Jurkat, Clone E6-1 (cell line): ENCODE results near the gene KRT83.
"Not testable (repeated sequence)": the region's sequence is repeated elsewhere in the genome, so short reads cannot be mapped to it uniquely, and the experiment has no call there.

Experiments used
- DNase-seq: peaks from one replicate; pipeline ENCODE4 v3.0.0-alpha.2; 2011; ENCODE audit warnings: low read depth, low spot score
- H3K4me3 ChIP-seq: 2 replicates; pipeline ENCODE4 v1.5.1; 2011; ENCODE audit warnings: mild to moderate bottlenecking, low read length, control low read depth, moderate library complexity

The KRT83 gene

GRCh38 chr12:52295663-52296062 lies 25.5 kb downstream of the KRT83 start:
- H3K4me3 ChIP-seq = no peak overlapping the region
- DNase-seq = no peak

GRCh38 chr12:52294803-52295202 lies 26.4 kb downstream of the KRT83 start:
- DNase-seq = no peak
- no peak overlapping the region for H3K4me3 ChIP-seq

GRCh38 chr12:52293926-52294325 lies 27.3 kb downstream of the KRT83 start:
- H3K4me3 ChIP-seq = no peak overlapping the region
- no peak for DNase-seq

- DNase-seq = no peak
- H3K4me3 ChIP-seq = no peak within 1 kb of the TSS
These were observed 29.8 kb downstream of the KRT83 start, which contains the start of gene KRT81 for GRCh38 chr12:52291267-52291935. TSS of gene KRT81 (minus strand) at chr12:52291534. CDS start at chr12:52291465, 69 bp downstream.

GRCh38 chr12:52290483-52291134 lies 30.6 kb downstream of the KRT83 start:
- not testable (repeated sequence) for DNase-seq, H3K4me3 ChIP-seq

- not testable (repeated sequence) for H3K4me3 ChIP-seq, DNase-seq
These were observed 33.1 kb downstream of the KRT83 start for GRCh38 chr12:52287816-52288805.

- not testable (repeated sequence) for H3K4me3 ChIP-seq, DNase-seq
These were observed 34.1 kb downstream of the KRT83 start for GRCh38 chr12:52286857-52287785.

- no peak overlapping the region for H3K4me3 ChIP-seq
- DNase-seq = no peak
These were observed 35.2 kb downstream of the KRT83 start for GRCh38 chr12:52285851-52286530.

GRCh38 chr12:52285172-52285745 lies 35.9 kb downstream of the KRT83 start:
- DNase-seq = no peak
- H3K4me3 ChIP-seq = no peak overlapping the region

- no peak for DNase-seq
- H3K4me3 ChIP-seq = no peak overlapping the region
These were observed 36.5 kb downstream of the KRT83 start for GRCh38 chr12:52284562-52285171.

GRCh38 chr12:52280796-52281560 lies 40.2 kb downstream of the KRT83 start:
- no peak for DNase-seq
- no peak overlapping the region for H3K4me3 ChIP-seq

- no peak for DNase-seq
- H3K4me3 ChIP-seq = no peak overlapping the region
These were observed 40.8 kb downstream of the KRT83 start for GRCh38 chr12:52280319-52280795.

- H3K4me3 ChIP-seq = no peak overlapping the region
- no peak for DNase-seq
These were observed 41.5 kb downstream of the KRT83 start for GRCh38 chr12:52279422-52280318.

- DNase-seq = no peak
- H3K4me3 ChIP-seq = peak overlapping the region; percentile 16; the same call in 1 of the 2 replicates
These were observed 42.4 kb downstream of the KRT83 start for GRCh38 chr12:52278575-52279421.
